HG02610 (cell line): Measurements from ENCODE around the gene KLF12.

Source experiments
- ATAC-seq: cut with Tn5 transposase; IDR thresholded peaks from one replicate; pipeline ENCODE4 v1.9.1; 2021; ENCODE audit warnings: mild to moderate bottlenecking, moderate library complexity; ENCODE audit not compliant: unreplicated experiment

KLF12 gene

DNA sequence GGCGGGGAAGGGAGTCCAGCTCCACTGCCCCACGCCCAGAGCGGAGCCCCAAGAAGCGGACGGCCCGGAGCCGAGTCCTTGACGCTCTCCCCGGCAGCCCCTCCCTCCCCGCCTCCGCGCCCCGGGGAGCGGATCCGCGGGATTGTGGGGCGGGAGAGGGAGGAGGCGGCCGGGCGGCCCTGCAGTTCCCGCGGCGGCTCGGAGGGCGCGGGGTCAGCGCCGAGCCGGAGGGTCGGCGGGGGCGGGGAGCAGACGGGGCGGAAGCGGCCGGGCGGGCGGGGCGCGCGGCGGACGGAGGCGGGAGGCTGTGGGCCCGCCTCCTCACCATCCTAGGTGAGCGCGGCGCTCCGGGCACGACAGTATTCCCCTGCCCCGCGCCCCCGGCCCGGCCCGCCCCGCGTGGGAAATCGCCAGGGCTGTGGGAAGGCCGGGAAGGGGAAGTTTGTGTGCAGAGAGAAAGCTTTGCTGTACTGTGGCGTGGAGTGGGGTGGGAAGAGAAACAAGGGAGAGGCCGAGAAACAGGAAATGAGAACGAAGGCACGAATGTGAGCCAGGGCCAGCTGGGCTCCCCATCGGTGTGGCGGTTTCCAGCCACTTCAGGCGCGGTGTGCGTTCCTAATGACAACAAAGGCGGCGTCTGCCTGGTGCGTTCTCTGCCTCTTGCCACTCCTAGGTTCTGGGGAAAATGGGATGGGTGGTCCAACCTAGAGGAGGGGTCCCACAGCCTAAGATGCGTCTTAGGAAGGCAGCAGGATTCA, 1.3 kb upstream of the KLF12 start:
- peak; percentile 56 for ATAC-seq

DNA sequence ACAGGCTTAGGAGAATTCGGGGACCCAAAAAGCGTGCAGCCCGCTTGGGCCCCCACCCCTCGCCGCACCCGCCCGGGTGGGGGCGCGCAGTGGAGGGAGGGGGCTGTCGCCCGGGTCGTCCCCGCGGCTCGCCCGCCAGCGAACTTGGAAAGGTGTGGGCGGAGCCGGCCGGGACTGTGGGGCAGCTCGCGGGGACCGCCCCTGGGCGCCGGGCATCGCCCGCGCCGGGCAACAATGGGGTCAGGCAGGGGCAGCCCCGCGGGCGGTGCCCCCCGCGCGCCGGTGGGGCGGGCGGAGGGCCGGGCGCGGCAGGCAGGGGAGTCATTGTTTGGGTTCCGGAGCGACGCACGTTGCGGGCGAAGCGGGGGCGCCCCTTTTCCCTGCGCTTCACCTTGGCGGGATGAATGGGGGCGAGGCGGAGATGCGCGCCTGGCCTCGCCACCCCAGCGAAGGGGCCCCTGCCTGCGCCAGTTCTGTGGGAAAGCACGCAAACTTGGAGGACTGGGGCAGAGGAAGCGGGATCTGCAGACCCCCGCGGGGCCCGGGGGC, 647 bp upstream of the KLF12 start:
- peak; percentile 26 for ATAC-seq

DNA sequence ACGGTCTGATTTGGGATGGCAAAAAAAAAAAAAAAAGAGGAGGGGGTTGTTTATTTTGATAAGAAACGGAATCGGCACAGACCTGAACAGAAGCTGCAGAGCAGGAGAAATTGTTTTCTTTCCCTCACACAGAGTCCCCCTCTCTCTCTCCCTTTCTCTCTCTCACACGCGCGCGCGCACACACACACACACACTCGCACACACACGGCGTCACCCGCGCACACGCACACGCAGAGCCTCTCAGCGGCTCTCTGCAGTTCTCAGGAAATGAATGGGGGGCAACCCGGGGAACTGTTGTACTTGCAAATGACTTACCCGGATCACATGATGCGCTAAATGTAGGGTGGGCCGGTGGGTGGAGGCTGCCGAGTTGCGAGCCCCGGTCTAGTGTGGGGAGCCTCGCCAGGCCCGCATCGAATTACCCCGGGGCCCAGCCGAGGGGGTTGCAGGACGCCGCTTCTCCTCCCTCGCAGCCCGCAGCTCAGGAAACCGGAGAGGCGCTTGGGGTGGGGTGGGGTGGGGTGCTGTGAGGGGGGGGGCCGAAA, 475 bp downstream of the KLF12 start:
- peak; percentile 36 for ATAC-seq

DNA sequence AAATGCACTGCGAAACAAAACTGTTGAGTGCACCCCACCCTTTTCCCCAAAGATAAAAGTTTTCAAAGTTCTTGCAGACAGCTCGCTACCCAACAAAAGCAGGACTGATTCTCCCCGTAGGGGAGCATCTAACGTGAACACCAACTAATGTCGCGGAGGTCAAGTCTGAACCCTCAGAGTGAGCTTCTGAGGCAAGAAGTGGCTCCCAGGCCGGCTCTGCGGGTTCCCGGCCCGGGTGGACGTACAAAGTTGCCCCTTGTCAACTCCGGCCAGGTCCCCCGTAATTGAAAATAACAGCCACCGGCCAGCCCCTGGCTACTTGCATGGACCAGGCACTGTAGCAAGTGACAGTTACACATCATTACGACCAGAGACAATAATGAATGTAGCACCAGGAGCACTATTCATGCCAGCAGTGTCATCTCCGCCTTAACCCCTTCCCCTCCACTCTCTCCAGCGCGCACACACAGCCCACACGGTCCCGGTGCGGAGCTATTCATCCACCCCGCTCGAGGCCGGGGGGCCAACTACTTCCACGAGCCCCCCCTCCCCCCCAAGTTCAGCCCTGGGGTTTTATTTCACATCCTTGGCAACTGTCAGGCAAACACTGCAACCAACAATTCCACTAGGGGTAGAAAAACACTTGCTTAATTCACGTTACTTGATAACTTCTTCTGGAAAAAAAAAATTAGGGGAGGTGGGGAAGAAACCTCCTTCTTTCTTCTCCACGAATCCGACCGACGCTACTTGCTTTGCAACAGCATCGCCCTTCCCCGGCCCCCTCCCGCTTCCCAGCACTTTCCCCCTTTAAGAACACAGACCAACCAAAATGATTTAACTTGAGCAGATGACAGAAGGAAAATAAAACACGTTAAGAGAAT, 1.2 kb downstream of the KLF12 start:
- ATAC-seq, result no peak

DNA sequence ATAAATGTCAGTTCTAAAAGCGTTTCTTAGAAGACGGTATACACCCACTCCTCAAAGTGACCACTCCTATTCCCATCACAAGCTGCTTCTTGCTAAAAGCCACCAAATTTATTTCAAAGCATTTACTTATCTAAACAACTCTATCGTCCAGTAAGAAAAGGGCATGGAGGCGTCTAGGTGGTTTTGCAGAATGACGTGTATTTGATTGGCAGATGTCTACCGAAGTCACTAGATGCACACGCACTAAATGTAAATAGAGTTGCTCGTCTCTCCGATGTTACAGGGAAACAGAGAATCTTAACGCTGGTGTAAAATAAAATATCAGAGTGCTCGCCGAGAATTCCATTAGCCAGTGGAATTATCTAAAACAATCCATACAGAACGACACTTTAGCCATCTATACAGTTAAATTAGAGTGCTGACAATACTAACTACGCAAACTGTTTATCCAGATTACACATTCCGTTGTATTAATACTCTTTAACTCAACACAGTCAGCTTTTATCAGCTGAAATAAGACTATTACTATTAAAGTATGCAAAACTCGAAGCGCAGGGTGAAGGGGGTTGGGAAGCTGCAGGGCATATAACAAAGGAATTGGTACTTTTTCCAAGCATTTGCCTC, 1.9 kb downstream of the KLF12 start:
- no peak for ATAC-seq

DNA sequence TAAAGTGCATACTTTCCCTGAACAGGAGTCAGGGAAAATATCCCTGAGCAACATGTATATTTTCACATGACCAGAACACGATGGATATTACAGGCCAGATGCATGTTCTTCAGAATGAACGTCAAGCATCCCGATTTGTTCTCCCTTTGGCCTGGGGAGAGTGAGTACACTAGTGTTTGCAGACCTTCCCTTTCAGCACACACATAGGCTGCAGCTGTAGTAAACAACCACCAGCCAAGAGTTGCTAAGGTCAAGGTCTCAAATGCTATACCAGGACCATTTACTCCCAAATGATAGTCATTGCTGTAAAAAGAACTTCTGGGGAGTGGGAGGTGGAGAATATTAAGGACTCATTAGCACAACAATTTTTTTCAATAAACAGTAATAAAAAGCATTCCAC, 3.0 kb downstream of the KLF12 start:
- no peak for ATAC-seq

DNA sequence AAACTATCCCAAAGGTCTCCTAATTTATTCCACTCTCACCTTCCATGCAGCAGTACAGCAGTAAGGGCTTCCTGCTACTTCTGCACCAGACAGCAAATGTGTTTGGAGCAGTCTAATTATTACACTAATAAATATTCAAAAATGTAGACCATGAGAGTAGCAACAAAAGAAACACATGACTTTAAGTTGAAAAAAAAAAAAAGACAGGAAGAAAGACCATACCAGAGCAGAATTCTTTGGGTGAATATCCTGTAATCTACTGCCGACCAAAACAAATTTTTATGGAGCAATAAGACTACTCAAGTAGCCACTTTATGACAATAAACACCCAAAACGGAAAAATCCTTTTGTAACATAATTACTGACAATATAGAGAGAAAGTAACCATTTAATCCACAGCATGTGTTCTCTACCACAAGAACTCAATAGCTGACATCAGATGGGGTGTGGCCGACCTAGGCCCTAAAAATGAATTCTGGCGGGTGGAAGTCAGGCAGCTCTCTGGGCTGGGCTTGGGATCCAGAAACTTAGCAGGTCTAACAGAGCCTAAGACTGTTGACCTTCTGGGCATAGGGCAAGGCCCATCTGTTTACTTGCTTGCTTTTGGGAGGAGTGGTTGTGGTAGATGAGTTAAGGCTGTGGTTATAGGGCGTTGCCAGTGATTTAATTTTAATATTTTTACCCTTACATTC, 4.6 kb downstream of the KLF12 start:
- ATAC-seq, result no peak

DNA sequence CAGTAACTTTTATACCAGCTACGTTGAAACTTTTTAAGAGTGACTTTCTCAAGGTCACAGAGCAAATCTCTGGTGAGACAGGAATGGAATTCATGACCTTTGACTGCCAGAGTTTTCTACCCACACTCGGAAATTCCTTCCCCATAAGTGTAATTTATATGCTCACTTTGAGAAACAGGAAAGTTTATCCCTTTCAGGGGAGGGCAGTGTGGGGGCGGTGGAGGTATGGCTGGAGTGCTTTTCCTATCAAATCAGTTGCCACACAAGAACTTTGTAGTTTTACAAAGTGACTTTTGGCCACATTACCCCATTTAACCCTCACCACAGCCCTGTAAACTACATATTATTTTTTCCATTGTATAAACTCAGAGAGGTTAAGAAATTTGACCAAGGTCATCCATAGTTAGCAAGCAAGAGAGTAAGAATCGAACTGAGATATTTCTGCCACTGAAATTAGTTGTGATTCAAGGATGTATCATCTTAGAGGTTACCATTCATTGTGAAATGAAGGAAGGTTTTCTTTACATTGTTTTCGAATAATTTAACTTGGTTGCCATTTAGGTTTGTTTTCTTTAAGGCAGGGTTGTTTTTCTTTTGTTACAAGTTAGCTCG, 5.9 kb downstream of the KLF12 start:
- no peak for ATAC-seq

DNA sequence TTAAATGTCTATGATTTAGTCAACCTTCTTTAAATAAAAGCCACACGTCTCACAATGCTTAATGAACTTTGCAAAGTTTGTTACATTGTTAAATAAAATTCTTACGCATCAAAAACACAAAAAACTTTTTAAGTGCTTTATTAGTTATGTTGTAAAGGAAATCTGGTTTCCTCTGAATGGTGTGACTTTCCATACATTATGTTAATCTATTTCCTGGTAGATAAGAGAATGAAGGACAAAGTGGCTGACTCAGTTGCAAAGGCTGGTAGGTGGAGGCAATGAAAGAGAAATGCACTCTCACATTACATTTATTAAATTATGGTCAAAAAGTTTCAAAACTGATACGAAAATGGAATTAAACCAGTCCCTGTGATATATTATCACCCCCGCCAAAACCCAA, 15.9 kb downstream of the KLF12 start:
- no peak for ATAC-seq

DNA sequence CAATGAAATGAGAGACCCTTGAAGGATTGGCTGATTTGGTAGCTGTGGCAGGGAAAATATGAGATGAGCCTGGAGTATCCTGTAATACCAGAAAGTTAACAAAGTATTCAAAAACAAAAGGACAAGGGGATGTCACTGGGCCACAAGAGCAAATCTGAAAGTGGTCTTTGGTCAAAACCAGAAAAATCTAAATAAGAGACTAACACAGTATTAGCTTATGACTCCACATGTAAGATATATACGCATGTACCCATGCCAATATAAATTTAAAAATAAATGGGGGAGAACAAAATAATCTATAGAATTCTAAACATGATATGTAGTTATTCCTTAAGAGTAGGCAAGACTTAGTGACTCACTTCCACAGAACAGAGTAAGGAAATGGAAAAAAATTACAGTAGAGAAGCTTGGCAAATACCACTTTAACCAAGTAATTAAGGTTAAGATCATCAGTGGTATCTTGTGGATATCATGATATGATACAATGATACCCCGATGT, 16.9 kb downstream of the KLF12 start:
- no peak for ATAC-seq

DNA sequence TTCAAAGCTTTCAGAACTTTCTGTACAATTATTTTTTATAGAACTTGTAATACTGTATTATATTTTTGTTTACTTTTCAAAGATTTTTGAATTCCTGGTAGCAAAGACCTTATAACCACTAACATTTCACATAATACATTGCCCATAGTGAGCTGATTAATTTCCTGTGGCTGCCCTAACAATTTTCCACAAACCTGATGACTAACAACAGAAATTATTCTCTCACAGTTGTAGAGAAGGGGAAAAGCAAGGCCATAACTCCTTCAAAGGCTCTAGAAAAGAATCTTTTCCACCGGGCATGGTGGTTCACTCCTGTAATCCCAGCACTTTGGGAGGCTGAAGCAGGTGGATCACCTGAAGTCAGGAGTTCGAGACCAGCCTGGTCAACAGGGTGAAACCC, 19.1 kb downstream of the KLF12 start:
- ATAC-seq, result no peak

DNA sequence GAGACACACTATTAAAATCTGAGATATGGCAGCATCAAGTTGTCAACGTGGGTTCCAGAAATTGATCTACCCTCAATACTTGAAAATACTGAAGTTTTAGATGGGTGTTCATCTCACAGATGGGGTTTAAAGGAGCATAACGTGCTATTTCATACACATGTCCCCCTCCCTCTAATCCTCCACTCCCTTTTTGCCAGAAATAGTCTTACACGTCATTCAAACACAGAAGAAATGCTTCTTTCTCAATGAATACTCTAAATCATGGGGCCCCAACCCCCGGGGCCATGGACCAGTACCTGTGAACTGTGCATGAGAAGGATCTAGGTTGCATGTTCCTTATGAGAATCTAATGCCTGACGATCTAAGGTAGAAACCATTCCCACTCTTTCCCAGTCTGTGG, 19.6 kb downstream of the KLF12 start:
- ATAC-seq, result no peak

DNA sequence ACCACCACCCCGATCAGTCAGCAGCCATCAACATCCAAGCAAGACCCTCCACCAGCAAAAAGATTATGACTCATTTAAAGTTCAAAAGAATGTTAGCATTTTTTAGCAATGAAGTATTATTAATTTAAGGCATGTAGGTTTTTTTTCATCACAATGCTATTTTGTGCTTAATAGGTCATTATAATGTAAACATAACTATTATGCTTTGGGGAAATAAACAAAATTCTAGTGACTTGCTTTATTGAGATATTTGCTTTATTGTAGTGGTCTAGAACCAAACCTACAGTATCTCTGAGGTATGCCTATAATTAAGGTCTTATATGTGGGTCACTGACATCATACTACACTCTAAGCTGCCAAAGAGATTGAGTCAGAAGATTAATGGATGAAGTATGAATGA, 20.0 kb downstream of the KLF12 start:
- no peak for ATAC-seq

DNA sequence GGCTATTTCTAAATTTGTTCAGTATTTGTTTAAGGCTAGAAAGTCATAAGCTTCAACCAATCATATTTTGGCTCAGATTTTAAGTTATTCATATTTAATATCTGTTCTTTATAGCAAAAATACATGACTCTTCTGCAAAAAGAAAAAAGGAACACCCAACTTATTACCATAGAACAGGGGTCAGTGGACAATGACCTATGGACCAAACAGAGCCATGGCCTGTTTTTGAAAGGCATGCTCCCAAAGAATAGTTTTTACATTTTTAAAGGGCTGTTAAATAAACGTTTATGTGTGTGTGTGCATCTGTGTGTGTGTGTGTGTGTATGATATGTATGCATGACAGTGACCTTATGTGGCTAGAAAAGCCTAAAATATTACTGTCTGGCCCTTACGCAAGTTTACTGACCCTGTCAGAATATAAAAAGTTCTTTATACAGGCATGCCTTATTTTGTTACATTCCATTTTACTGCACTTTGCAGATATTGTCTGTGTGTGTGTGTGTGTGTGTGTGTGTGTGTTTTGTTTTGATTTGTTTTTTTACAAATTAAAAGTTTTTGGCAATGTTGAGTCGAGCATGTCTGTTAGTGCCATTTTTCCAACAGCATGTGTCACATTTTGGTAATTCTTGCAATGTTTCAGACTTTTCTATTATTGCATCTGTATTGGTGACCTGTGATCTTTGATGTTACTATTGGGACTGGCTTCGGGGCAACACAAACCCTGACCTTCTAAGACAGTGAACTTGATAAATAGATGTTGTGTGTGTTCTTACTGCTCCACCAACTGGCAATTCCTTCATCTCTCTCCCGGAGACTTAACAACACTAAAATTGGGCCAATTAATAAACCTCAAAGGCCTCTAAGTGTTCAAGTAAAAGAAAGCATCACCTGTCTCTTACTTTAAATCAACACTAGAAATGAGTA, 22.0 kb downstream of the KLF12 start:
- ATAC-seq, result no peak

DNA sequence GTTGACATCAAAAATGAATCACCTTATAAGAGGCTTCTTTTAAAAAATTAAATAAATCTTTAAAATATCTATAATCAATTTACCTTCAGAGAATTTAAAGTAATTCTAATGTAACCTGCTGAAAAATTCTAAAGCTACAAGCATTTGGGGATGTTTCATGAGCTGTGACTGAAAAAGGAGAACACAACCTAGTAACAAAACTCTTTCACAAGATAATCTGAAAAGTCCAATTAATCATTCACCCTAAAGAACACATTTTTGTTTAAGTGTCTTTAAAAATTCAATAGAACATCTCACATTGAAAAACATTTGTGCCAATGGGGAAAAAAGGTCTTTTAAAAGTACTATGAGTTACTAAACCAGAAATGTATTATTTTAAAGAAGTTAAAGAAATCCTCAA, 22.8 kb downstream of the KLF12 start:
- ATAC-seq, result no peak

DNA sequence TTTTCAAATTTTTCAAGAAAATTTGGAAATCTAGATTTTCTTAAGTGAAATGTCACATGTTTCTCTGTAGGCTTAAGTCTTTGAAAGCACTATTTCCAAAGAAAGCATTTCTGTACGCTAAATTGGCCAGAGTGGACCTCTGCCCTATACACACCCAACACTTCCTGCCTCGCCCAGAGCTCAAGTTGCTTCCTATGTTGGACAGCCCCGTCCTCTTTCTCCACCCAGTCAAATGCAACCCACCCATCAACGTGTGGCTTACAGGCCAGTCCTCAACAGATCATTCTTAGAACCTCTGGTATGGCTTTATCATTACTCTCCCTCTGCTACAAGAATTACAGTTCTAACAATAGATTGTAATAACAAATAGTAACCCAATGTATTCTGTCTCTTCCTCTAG, 24.2 kb downstream of the KLF12 start:
- ATAC-seq, result no peak

DNA sequence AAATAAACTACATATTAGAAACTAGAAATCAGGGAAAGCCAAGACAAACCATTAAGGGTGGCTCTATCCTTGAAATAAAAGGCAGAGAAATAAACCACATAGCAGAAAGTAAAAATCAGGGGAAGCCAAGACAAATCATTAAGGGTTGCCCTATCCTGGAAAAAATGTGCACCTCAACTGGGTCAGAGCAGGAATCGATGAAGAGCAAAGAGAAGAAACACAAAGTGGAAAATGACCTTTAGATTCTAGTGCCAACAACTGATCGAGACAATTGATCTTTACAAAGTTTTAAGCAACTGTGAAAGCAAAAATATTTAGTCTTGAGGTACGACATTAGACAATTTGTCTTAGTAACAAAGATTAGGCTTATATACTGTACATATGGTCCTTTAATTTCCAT, 26.6 kb downstream of the KLF12 start:
- ATAC-seq, result no peak

DNA sequence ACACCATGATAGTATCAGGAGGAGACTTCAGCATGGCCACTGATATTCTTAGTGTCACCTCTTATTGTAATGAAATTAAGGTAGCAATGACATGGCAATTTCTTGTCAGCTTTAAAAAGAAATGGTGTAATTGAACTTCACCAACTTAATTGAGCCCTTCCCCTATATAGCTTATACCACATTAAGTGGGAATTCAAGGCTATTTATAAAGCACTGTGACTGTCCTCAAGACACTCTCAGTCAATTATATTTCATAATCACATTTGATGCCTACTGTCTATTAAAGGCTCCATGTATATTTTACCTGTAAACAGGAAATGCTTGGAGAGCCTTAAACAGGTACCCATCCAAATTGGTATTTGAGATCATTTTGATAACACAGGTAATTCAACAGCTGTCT, 28.3 kb downstream of the KLF12 start:
- no peak for ATAC-seq

DNA sequence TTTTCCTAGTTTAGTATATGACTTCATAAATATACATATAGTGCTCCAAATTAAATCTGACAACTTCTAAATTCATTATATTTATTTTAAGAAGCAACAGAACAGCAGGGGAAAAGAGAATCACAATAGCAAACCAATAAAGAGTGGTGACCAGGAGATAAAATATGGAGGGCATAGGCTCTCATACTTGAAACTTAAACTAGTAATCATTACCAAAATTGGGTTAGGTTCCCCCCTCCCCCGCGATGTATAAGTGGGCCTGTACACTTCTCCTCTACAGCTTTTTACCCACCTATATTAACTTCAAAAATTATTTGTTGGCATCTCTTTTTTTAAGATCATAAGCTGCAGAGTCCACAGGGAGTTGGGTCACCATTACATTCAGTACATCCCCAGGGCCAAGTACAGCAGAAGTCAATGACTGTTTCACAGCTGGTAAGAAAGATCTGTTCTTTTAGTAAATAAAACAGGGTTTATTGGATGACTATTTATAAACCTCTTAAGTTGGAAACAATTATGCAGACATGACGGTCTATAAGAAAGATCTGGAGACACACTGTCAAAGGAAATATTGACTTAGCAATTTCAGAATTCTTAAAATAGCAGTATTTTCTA, 29.4 kb downstream of the KLF12 start:
- no peak for ATAC-seq
